CD4-positive, alpha-beta T cell treated with Interleukin-15 for 4 hours (primary cell): ENCODE data around the gene TMEM165.

ENCODE experiments used
- DNase-seq: peaks from one replicate; pipeline ENCODE4 v3.0.0-alpha.2; 2020; ENCODE audit warnings: low spot score

Gene TMEM165

GRCh38 chr4:55367084-55367722 lies 28.6 kb upstream of the TMEM165 start:
- no peak for DNase-seq

- no peak for DNase-seq
These were observed 25.8 kb upstream of the TMEM165 start for GRCh38 chr4:55369968-55370367.

GRCh38 chr4:55372259-55372658 lies 23.5 kb upstream of the TMEM165 start:
- DNase-seq, result no peak

- no peak for DNase-seq
These were observed 22.3 kb upstream of the TMEM165 start for GRCh38 chr4:55373461-55373860.

- no peak for DNase-seq
These were observed 19.1 kb upstream of the TMEM165 start for GRCh38 chr4:55376698-55377097.

- DNase-seq, result no peak
These were observed 16.9 kb upstream of the TMEM165 start for GRCh38 chr4:55378617-55379467.

- no peak for DNase-seq
These were observed 15.2 kb upstream of the TMEM165 start for GRCh38 chr4:55380576-55380975.

GRCh38 chr4:55381502-55381901 lies 14.3 kb upstream of the TMEM165 start:
- DNase-seq, result no peak

- DNase-seq, result no peak
These were observed 13.2 kb upstream of the TMEM165 start for GRCh38 chr4:55382488-55383003.

- no peak for DNase-seq
These were observed 10.5 kb upstream of the TMEM165 start for GRCh38 chr4:55385201-55385649.

- no peak for DNase-seq
These were observed 9.7 kb upstream of the TMEM165 start for GRCh38 chr4:55386073-55386472.

GRCh38 chr4:55386840-55387239 lies 8.9 kb upstream of the TMEM165 start:
- DNase-seq, result no peak

- DNase-seq, result no peak
These were observed 2.1 kb upstream of the TMEM165 start for GRCh38 chr4:55393461-55394320.

- no peak for DNase-seq
These were observed 584 bp upstream of the TMEM165 start for GRCh38 chr4:55395218-55395528.

- no peak for DNase-seq
These were observed 760 bp downstream of the TMEM165 start for GRCh38 chr4:55396308-55397125.

GRCh38 chr4:55397126-55397436 lies 1.3 kb downstream of the TMEM165 start:
- no peak for DNase-seq

- DNase-seq, result no peak
These were observed 2.0 kb downstream of the TMEM165 start for GRCh38 chr4:55397520-55398321.

- DNase-seq, result no peak
These were observed 2.7 kb downstream of the TMEM165 start for GRCh38 chr4:55398461-55398860.

- no peak for DNase-seq
These were observed 3.2 kb downstream of the TMEM165 start for GRCh38 chr4:55398966-55399365.

GRCh38 chr4:55399581-55399980 lies 3.8 kb downstream of the TMEM165 start:
- no peak for DNase-seq

- DNase-seq, result no peak
These were observed 9.3 kb downstream of the TMEM165 start for GRCh38 chr4:55405073-55405472.
